Right atrium auricular region (tissue), 2 donors: ENCODE data around the gene LRRC59. TPM values are rescaled to one million over a fixed set of nuclear protein-coding genes. Genes with fewer than 3 reads are reported as not detected.
"Not testable (repeated sequence)": the region's sequence is repeated elsewhere in the genome, so short reads cannot be mapped to it uniquely, and the experiment has no call there.

Source experiments
- DNase-seq: peaks from one replicate; pipeline ENCODE4 v3.0.0-alpha.2; 2019; ENCODE audit warnings: low spot score
- H3K27ac ChIP-seq, 2 donors: fragments of 200-600 bp; sonication (generic); 1 replicate in 1 of 2; 2 replicates in 1 of 2; pipeline ENCODE4 v1.5.1; 2016 to 2019
- H3K27me3 ChIP-seq, 2 donors: fragments of 200-600 bp; sonication (generic); one replicate each; pipeline versions ENCODE4 v1.5.1 to v1.6.0; 2017 to 2019
- H3K36me3 ChIP-seq: fragments of 200-600 bp; sonication (generic); one replicate; pipeline ENCODE4 v1.5.1; 2016
- H3K4me1 ChIP-seq, 2 donors: fragments of 200-600 bp; sonication (generic); one replicate each; pipeline versions ENCODE4 v1.5.1 to v1.6.0; 2017 to 2019
- H3K4me3 ChIP-seq, 2 donors: fragments of 200-600 bp; sonication (generic); 1 replicate in 1 of 2; 2 replicates in 1 of 2; pipeline ENCODE4 v1.5.1; 2017 to 2019; ENCODE audit warnings: mild to moderate bottlenecking in 1 of 2, moderate library complexity in 1 of 2
- H3K9me3 ChIP-seq, 2 donors: fragments of 200-600 bp; sonication (generic); one replicate each; pipeline ENCODE4 v1.5.1; 2019
- CTCF ChIP-seq, 2 donors: fragments of 200-600 bp; sonication (generic); IDR thresholded peaks; one replicate each; pipeline ENCODE4 v1.5.1; 2019; ENCODE audit warnings: antibody characterized with exemption in 2 of 2
- total RNA-seq, 2 donors: library from RNA; depleted of rRNA; stranded (reverse); fragments of >200 nt; gene quantifications; one replicate each; pipeline ENCODE4 v1.1.0, GENCODE V29; 2016

The LRRC59 gene
- total RNA-seq, 2 donors from 2014 or later = 31.7 to 50.6 TPM

- H3K27ac ChIP-seq = no peak overlapping the region
- no peaks in the 10 kb centered on the region for H3K36me3 ChIP-seq
- no peak for DNase-seq
- no peaks in the 10 kb centered on the region for H3K9me3 ChIP-seq
- no peaks in the 10 kb centered on the region for H3K27me3 ChIP-seq
- no peak overlapping the region for H3K4me3 ChIP-seq
- TF ChIP-seq CTCF (IDR thresholded peaks at IDR 0.05) = no peak
- no peaks in the 10 kb centered on the region for H3K4me1 ChIP-seq
Measured at GRCh38 chr17:50406578-50406977, 9.3 kb upstream of the LRRC59 start.

GRCh38 chr17:50405351-50405750 lies 8.0 kb upstream of the LRRC59 start:
- H3K27me3 ChIP-seq, H3K27ac ChIP-seq, H3K4me1 ChIP-seq, DNase-seq, H3K9me3 ChIP-seq, H3K4me3 ChIP-seq, H3K36me3 ChIP-seq: not testable (repeated sequence)

- not testable (repeated sequence) for DNase-seq
Measured at GRCh38 chr17:50399591-50399990, 2.3 kb upstream of the LRRC59 start.

GRCh38 chr17:50398672-50399071 lies 1.3 kb upstream of the LRRC59 start:
- not testable (repeated sequence) for H3K4me3 ChIP-seq, H3K27ac ChIP-seq, DNase-seq, H3K9me3 ChIP-seq, H3K27me3 ChIP-seq
- peaks cover 0 to 29% of the 10 kb centered on the region in 2 donors for H3K4me1 ChIP-seq
- H3K36me3 ChIP-seq = peaks cover 13% of the 10 kb centered on the region

More at GRCh38 chr17:50399591-50399990, 2.3 kb upstream of the LRRC59 start:
- H3K4me3 ChIP-seq, H3K9me3 ChIP-seq, H3K27me3 ChIP-seq, H3K27ac ChIP-seq, H3K36me3 ChIP-seq: not testable (repeated sequence)
- peaks cover 0 to 29% of the 10 kb centered on the region in 2 donors for H3K4me1 ChIP-seq

GRCh38 chr17:50397919-50398285 lies 579 bp upstream of the LRRC59 start:
- H3K4me1 ChIP-seq = peaks cover 0 to 29% of the 10 kb centered on the region in 2 donors
- no peaks in the 10 kb centered on the region for H3K27me3 ChIP-seq
- no peaks in the 10 kb centered on the region for H3K9me3 ChIP-seq
- H3K36me3 ChIP-seq = peaks cover 20% of the 10 kb centered on the region
- DNase-seq = no peak
- peak overlapping the region in 1 of 2 donors; percentile 96 for H3K4me3 ChIP-seq
- H3K27ac ChIP-seq = peak overlapping the region in 1 of 2 donors; percentile 88
- no peak for TF ChIP-seq CTCF (IDR thresholded peaks at IDR 0.05)

GRCh38 chr17:50396261-50397110 lies 837 bp downstream of the LRRC59 start:
- H3K27me3 ChIP-seq = no peaks in the 10 kb centered on the region
- TF ChIP-seq CTCF (IDR thresholded peaks at IDR 0.05) = no peak
- H3K27ac ChIP-seq = peak overlapping the region; percentile 66 to 88
- peaks cover 0 to 29% of the 10 kb centered on the region in 2 donors for H3K4me1 ChIP-seq
- H3K9me3 ChIP-seq = no peaks in the 10 kb centered on the region
- peak overlapping the region; percentile 68 to 96 for H3K4me3 ChIP-seq
- DNase-seq = no peak
- peaks cover 34% of the 10 kb centered on the region for H3K36me3 ChIP-seq

GRCh38 chr17:50394711-50395110 lies 2.6 kb downstream of the LRRC59 start:
- Histone ChIP-seq H3K36me3 (peaks cover 52% of the 10 kb centered on the region), H3K4me3 (no peak overlapping the region), H3K27me3 (no peaks in the 10 kb centered on the region), H3K4me1 (peaks cover 0 to 29% of the 10 kb centered on the region in 2 donors), H3K27ac (no peak overlapping the region), H3K9me3 (no peaks in the 10 kb centered on the region)
- no peak for DNase-seq
- no peak for TF ChIP-seq CTCF (IDR thresholded peaks at IDR 0.05)
